WERI-Rb-1 (cell line): ENCODE data around the gene UAP1L1.

ENCODE experiments used
- DNase-seq: peaks from one replicate; pipeline ENCODE4 v3.0.0-alpha.2; 2020
- H3K27ac ChIP-seq: fragments of 250-450 bp; sonication (Bioruptor Pico); 2 replicates; pipeline ENCODE4 v1.5.1; 2020; ENCODE audit warnings: mild to moderate bottlenecking, moderate library complexity
- H3K27me3 ChIP-seq: fragments of 250-450 bp; sonication (Bioruptor Pico); 2 replicates; pipeline ENCODE4 v1.5.1; 2021; ENCODE audit warnings: mild to moderate bottlenecking, low read depth, moderate library complexity; ENCODE audit not compliant: insufficient read depth, severe bottlenecking
- H3K36me3 ChIP-seq: fragments of 250-450 bp; sonication (Bioruptor Pico); 2 replicates; pipeline ENCODE4 v1.5.1; 2020; ENCODE audit warnings: mild to moderate bottlenecking, moderate library complexity
- H3K4me3 ChIP-seq: 2 replicates; pipeline ENCODE4 v1.5.1; 2011; ENCODE audit warnings: low read depth, mild to moderate bottlenecking, control low read depth, low read length
- H3K9me3 ChIP-seq: fragments of 250-450 bp; sonication (Bioruptor Pico); 2 replicates; pipeline ENCODE4 v1.5.1; 2021; ENCODE audit warnings: mild to moderate bottlenecking, moderate library complexity; ENCODE audit not compliant: severe bottlenecking
- CTCF ChIP-seq: IDR thresholded peaks from 2 replicates; pipeline ENCODE4 v1.5.1; 2011; ENCODE audit warnings: low read depth, mild to moderate bottlenecking, control low read depth, inconsistent platforms, low read length

The UAP1L1 gene

GRCh38 chr9:137065336-137065967 lies 11.9 kb upstream of the UAP1L1 start:
- no peaks in the 10 kb centered on the region for H3K27me3 ChIP-seq
- no peaks in the 10 kb centered on the region for H3K9me3 ChIP-seq
- H3K36me3 ChIP-seq, result peaks cover 42% of the 10 kb centered on the region
- no peak for TF ChIP-seq CTCF
- H3K4me3 ChIP-seq, result no peak overlapping the region
- DNase-seq, result no peak
- H3K27ac ChIP-seq, result no peak overlapping the region

DNA sequence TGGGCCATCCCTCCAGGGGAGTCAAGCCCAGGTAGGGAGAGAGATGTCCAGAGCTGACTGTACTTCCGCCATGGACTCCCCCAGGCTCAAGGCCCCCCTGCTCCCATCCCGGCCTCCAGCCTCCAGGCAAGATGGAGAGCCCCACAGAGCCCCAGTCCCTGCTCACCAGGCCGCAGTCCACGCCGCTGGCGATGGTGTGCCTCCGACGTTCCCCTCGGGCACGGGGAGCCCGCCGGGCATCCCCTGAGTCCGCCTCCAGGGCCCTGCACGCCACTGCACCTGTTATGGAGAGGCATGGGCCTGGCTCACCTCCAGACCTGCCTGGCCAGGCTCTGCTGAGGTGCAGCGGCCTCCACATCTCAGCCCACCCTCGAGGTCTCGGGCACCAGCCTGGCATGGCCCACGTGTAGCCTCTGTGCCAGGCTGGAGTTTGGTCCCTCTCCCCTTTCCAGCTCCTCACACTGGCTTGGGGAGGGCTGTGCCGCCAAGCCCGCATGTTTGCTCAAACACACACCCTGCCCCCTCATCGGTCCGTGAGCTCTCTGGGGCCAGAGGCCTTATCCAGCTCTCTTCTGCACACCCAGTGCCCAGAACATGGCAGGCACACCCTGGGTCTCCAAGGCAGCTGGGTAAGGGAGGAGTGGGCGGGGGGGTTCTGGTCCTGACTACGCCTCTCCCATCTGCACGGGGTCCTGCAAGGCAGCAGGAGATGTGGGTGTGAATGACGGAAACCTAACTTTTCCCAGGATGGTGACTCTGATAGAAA lies 11.0 kb upstream of the UAP1L1 start:
- no peak for DNase-seq
- no peak for TF ChIP-seq CTCF
- Histone ChIP-seq H3K36me3 (peaks cover 42% of the 10 kb centered on the region), H3K9me3 (no peaks in the 10 kb centered on the region), H3K27me3 (no peaks in the 10 kb centered on the region), H3K4me3 (no peak overlapping the region), H3K27ac (no peak overlapping the region)

DNA sequence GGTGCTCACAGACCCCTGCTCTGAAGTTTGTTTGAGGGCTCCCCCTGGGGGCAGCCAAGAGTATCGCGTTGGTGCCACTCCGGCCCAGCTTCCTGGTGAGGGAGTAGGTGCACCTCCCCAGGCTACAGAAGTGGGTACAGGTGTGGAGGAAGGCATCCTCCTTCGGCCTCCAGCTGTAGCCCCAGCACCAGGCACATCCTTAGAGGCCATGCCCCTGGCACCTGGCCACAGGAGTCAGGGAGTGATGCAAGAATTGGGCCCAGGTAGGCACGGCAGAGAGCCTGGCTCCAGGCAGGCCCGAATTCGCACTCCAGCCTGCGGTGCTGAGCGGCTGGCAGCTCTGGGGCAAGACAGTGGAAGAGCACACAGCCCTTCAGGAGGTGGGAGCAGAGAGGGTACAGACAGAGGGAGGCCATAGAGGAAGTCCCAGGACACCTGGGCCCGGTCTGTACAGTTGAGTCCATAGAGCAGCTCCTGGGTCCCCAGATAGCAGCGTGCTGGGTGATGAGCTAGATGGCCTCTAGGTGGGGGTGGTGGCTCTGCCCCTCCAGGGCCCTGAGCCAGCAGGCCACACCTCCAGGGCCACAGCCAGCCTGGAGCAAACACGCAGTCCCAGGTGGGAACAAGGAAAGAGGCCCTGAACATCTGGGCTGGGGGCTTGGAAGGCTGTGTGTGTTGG lies 9.3 kb upstream of the UAP1L1 start:
- Histone ChIP-seq H3K27me3 (no peaks in the 10 kb centered on the region), H3K27ac (peak overlapping the region; percentile 14; the same call in 1 of the 2 replicates), H3K4me3 (no peak overlapping the region), H3K9me3 (no peaks in the 10 kb centered on the region), H3K36me3 (peaks cover 42% of the 10 kb centered on the region)
- TF ChIP-seq CTCF, result peak; percentile 80
- DNase-seq, result peak; percentile 86

DNA sequence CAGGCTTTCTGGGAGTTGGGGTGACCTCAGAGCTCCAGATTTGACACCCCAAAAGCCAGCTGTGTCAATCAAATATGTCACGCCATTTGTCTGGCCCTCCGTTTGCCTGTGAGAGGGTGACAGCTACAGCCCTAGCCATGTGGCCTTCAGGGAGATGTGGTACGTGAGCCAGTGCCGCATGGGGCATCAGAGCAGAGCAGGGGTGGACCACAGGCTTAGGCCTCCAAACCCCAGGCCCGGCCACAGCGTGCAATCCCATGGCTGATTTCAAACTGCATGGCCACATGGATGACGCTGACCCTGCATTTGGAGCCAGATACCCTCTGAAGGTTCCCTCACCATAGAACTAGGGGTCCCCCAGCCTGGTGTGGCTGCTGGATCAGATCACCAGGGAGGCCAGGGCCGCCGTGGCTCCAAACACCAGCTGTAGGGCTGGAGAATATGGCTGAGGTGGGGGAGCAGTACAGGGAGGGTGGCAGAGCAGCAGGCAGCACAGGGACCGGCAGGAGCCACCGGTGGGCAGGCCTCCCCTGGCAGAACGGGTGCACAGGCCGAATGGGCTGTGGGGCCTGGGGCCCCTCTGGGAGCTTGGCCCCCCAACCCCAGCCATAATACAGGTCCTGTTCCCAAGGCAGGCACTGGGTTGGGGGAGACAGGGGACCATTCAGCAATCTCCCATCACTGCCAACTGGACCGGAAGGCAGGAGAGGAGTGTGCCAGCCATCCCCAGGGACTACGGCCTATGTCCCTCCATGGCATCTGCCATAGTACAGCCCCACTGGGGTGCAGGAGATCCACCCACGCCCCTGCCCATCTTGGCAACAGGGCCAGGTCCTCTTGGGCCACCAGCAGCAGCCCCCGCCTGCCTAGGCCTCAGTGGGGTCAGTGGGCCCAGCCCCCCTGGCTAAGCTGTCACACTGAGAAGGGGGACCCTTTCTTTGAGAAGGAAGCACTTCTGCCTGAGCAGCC lies 8.5 kb upstream of the UAP1L1 start:
- Histone ChIP-seq H3K9me3 (no peaks in the 10 kb centered on the region), H3K27ac (0 out of 2 replicates have a peak overlapping the region, but pooled peaks have one; percentile 26), H3K36me3 (peaks cover 40% of the 10 kb centered on the region), H3K27me3 (no peaks in the 10 kb centered on the region), H3K4me3 (peak overlapping the region; percentile 62)
- DNase-seq, result no peak
- no peak for TF ChIP-seq CTCF

GRCh38 chr9:137069508-137070091 lies 7.7 kb upstream of the UAP1L1 start:
- no peak for TF ChIP-seq CTCF
- no peak for DNase-seq
- peak overlapping the region; percentile 62 for H3K4me3 ChIP-seq
- 0 out of 2 replicates have a peak overlapping the region, but pooled peaks have one; percentile 26 for H3K27ac ChIP-seq
- peaks cover 32% of the 10 kb centered on the region for H3K36me3 ChIP-seq
- no peaks in the 10 kb centered on the region for H3K9me3 ChIP-seq
- no peaks in the 10 kb centered on the region for H3K27me3 ChIP-seq
